ENCODE measurements around the gene ZBTB3.

The ZBTB3 gene

GRCh38 chr11:62715150-62716130, 38.5 kb downstream of the ZBTB3 start (continued):
- TF ChIP-seq PRDM2 (tag by site-specific recombination; IDR thresholded peaks at IDR 0.05; ENCODE audit: borderline replicate concordance) (no peak), ZNF658 (tag by site-specific recombination; IDR thresholded peaks at IDR 0.05) (no peak), MEIS1 (CRISPR knock-in tag; IDR thresholded peaks at IDR 0.05; ENCODE audit: borderline replicate concordance) (no peak), ZNF112 (tag by site-specific recombination; IDR thresholded peaks at IDR 0.05) (no peak), RBAK (tag by site-specific recombination; IDR thresholded peaks at IDR 0.05) (no peak), PBX3 (CRISPR knock-in tag; IDR thresholded peaks at IDR 0.05) (no peak)

- ChIA-PET POLR2A (interaction anchor here (0.6 to 1.0 kb wide), 5 partner anchors 11 to 168 kb away, joined by 3 read pairs; partner anchors contain the start of genes C11orf98, CSKMT and ZBTB3), CTCF (no interaction called here)
- H3K4me1 ChIP-seq (ENCODE audit: control insufficient read depth, insufficient read depth, low read length): no peaks in the 10 kb centered on the region
- H3K36me3 ChIP-seq (ENCODE audit: control insufficient read depth in 2 of 2, insufficient read depth in 1 of 2, low read length in 2 of 2): peaks cover 15 to 97% of the 10 kb centered on the region in 2 experiments
- H3K27ac ChIP-seq (ENCODE audit: extremely low read depth, low read depth, low read length): no peak overlapping the region
- no peaks in the 10 kb centered on the region for H3K9me3 ChIP-seq (ENCODE audit: control insufficient read depth, insufficient read depth, low read depth, low read length)
- TF ChIP-seq ZNF830 (tag by site-specific recombination; IDR thresholded peaks at IDR 0.05; ENCODE audit: low read depth) (no peak), ZNF2 (tag by site-specific recombination; IDR thresholded peaks at IDR 0.05) (no peak), ZSCAN5A (tag by site-specific recombination; IDR thresholded peaks at IDR 0.05) (no peak), ZNF449 (tag by site-specific recombination; IDR thresholded peaks at IDR 0.05) (no peak), ZNF529 (tag by site-specific recombination; IDR thresholded peaks at IDR 0.05; ENCODE audit: insufficient replicate concordance) (no peak), ZNF10 (tag by site-specific recombination; IDR thresholded peaks at IDR 0.05) (no peak)
- no peak overlapping the region for H3K4me3 ChIP-seq (ENCODE audit: low read depth, low read length)
These were observed 40.6 kb downstream of the ZBTB3 start for GRCh38 chr11:62713343-62713742.

All from HEK293 (cell line).